ENCODE measurements around the gene CASK.

CASK gene

DNA sequence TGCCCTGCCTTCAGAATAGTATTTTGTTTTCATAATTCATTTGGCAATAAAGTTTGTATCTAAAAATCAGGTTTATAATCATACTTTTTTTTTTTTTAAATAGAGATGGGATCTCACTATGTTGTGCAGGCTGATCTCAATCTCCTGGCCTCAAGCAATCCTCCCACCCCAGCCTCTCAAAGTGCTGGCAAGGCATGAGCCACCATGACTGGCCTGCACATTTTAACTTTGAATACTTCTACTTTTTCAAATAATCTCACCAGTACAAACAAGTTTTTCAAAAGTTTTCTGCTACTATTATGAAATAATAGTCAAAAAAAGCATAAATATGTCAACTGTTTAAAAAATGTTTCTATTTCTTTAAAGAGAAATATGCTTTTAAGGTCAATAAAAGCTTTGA is 304.1 kb downstream of the CASK start:
- H3K9ac ChIP-seq (ENCODE audit: low read length) = no peak overlapping the region
- H3K27me3 ChIP-seq (replicated peaks; ENCODE audit: insufficient read depth, low read length) = no peaks in the 10 kb centered on the region
- no peak overlapping the region for H3K27ac ChIP-seq (ENCODE audit: low read length)
- no peak overlapping the region for H3K4me2 ChIP-seq (ENCODE audit: low read depth, low read length)
- DNase-seq = no peak
- H3K9me3 ChIP-seq (replicated peaks; ENCODE audit: insufficient read depth, low read length) = no peaks in the 10 kb centered on the region
- no peaks in the 10 kb centered on the region for H3K9me2 ChIP-seq (replicated peaks; ENCODE audit: insufficient read depth, low read length)
- H3K4me1 ChIP-seq (ENCODE audit: low read length) = no peaks in the 10 kb centered on the region
- no peaks in the 10 kb centered on the region for H3K36me3 ChIP-seq (replicated peaks; ENCODE audit: insufficient read depth, low read length)
- no peak for TF ChIP-seq EZH2 (optimal IDR thresholded peaks at IDR 0.05; ENCODE audit: low read depth, low read length)
- TF ChIP-seq CTCF (IDR thresholded peaks at IDR 0.05; ENCODE audit: low read length) = no peak
- TF ChIP-seq EZH2phosphoT487 (IDR thresholded peaks at IDR 0.05; ENCODE audit: low read length) = no peak
- H2AFZ ChIP-seq (ENCODE audit: low read length) = no peak overlapping the region
- no peak overlapping the region for H3K4me3 ChIP-seq (ENCODE audit: low read length)
- H3K79me2 ChIP-seq (ENCODE audit: low read length) = no peaks in the 10 kb centered on the region
- H3F3A ChIP-seq (ENCODE audit: insufficient read depth, low read length) = no peaks in the 10 kb centered on the region
- H4K20me1 ChIP-seq (ENCODE audit: insufficient read depth, low read length) = no peaks in the 10 kb centered on the region

- DNase-seq = no peak
- no peaks in the 10 kb centered on the region for H3K79me2 ChIP-seq (ENCODE audit: low read length)
- no peaks in the 10 kb centered on the region for H3F3A ChIP-seq (ENCODE audit: insufficient read depth, low read length)
- H3K9me3 ChIP-seq (replicated peaks; ENCODE audit: insufficient read depth, low read length) = no peaks in the 10 kb centered on the region
- H3K27me3 ChIP-seq (replicated peaks; ENCODE audit: insufficient read depth, low read length) = no peaks in the 10 kb centered on the region
- no peak overlapping the region for H2AFZ ChIP-seq (ENCODE audit: low read length)
- no peak overlapping the region for H3K9ac ChIP-seq (ENCODE audit: low read length)
- no peak overlapping the region for H3K4me2 ChIP-seq (ENCODE audit: low read depth, low read length)
- no peak overlapping the region for H3K27ac ChIP-seq (ENCODE audit: low read length)
- TF ChIP-seq CTCF (IDR thresholded peaks at IDR 0.05; ENCODE audit: low read length) (no peak), EZH2phosphoT487 (IDR thresholded peaks at IDR 0.05; ENCODE audit: low read length) (no peak), EZH2 (optimal IDR thresholded peaks at IDR 0.05; ENCODE audit: low read depth, low read length) (no peak)
- H3K4me1 ChIP-seq (ENCODE audit: low read length) = no peaks in the 10 kb centered on the region
- no peaks in the 10 kb centered on the region for H4K20me1 ChIP-seq (ENCODE audit: insufficient read depth, low read length)
- no peaks in the 10 kb centered on the region for H3K36me3 ChIP-seq (replicated peaks; ENCODE audit: insufficient read depth, low read length)
- H3K9me2 ChIP-seq (replicated peaks; ENCODE audit: insufficient read depth, low read length) = no peaks in the 10 kb centered on the region
- H3K4me3 ChIP-seq (ENCODE audit: low read length) = no peak overlapping the region
These were observed 306.4 kb downstream of the CASK start for GRCh38 chrX:41616935-41617334.

DNA sequence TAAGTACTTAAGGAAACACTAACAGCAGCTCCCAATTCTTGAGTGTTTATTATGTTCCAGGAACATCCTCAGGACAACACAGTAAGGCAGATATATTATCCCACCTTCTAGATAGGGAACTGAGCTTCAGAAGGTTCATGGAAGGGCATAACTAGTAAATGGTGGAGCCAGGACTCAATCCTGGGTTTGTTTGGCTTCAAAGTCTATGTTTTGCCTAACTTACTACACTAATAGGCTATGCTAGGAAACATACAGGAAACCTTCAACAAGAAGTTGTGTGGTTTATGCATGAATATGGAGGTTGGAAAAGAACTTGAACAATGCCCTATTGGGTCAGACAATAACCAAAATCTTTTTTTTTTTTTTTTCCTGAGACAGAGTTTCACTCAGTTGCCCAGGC is 307.1 kb downstream of the CASK start:
- Histone ChIP-seq H3K4me1 (ENCODE audit: low read length) (no peaks in the 10 kb centered on the region), H3F3A (ENCODE audit: insufficient read depth, low read length) (no peaks in the 10 kb centered on the region), H3K4me3 (ENCODE audit: low read length) (no peak overlapping the region), H3K9ac (ENCODE audit: low read length) (no peak overlapping the region), H3K9me3 (replicated peaks; ENCODE audit: insufficient read depth, low read length) (no peaks in the 10 kb centered on the region), H3K79me2 (ENCODE audit: low read length) (no peaks in the 10 kb centered on the region), H3K9me2 (replicated peaks; ENCODE audit: insufficient read depth, low read length) (no peaks in the 10 kb centered on the region), H4K20me1 (ENCODE audit: insufficient read depth, low read length) (no peaks in the 10 kb centered on the region), H2AFZ (ENCODE audit: low read length) (no peak overlapping the region), H3K4me2 (ENCODE audit: low read depth, low read length) (no peak overlapping the region), H3K27ac (ENCODE audit: low read length) (no peak overlapping the region), H3K27me3 (replicated peaks; ENCODE audit: insufficient read depth, low read length) (no peaks in the 10 kb centered on the region), H3K36me3 (replicated peaks; ENCODE audit: insufficient read depth, low read length) (no peaks in the 10 kb centered on the region)
- no peak for DNase-seq
- TF ChIP-seq EZH2 (optimal IDR thresholded peaks at IDR 0.05; ENCODE audit: low read depth, low read length) (no peak), EZH2phosphoT487 (IDR thresholded peaks at IDR 0.05; ENCODE audit: low read length) (no peak), CTCF (IDR thresholded peaks at IDR 0.05; ENCODE audit: low read length) (no peak)
